Mucosa of descending colon (tissue), 3 donors: ENCODE data around the gene SMARCC1. TPM values are rescaled to one million over a fixed set of nuclear protein-coding genes. Genes with fewer than 3 reads are reported as not detected.

ENCODE experiments used
- ATAC-seq: fragments of 200-7000 bp; cut with Tn5 transposase; one replicate; pipeline ENCODE4 v1.9.1; 2020; ENCODE audit warnings: mild to moderate bottlenecking, moderate library complexity
- DNase-seq, 3 donors: peaks; one replicate each; pipeline ENCODE4 v3.0.0-alpha.2; 2020
- H3K36me3 ChIP-seq: fragments of 200-600 bp; one replicate; pipeline ENCODE4 v1.8.0; 2021; ENCODE audit warnings: low read depth, mild to moderate bottlenecking
- H3K4me1 ChIP-seq: fragments of 200-600 bp; one replicate; pipeline ENCODE4 v1.8.0; 2021; ENCODE audit warnings: low read depth, mild to moderate bottlenecking
- H3K4me3 ChIP-seq: fragments of 200-600 bp; one replicate; pipeline ENCODE4 v1.8.0; 2021; ENCODE audit warnings: mild to moderate bottlenecking
- H3K9me3 ChIP-seq: fragments of 200-600 bp; one replicate; pipeline ENCODE4 v1.8.0; 2021; ENCODE audit warnings: mild to moderate bottlenecking
- CTCF ChIP-seq: fragments of 200-600 bp; IDR thresholded peaks from one replicate; pipeline ENCODE4 v1.8.0; 2022; ENCODE audit warnings: antibody characterized with exemption, mild to moderate bottlenecking
- intact Hi-C, 2 donors: fragments of 100-400 bp; cut with DNase I in 1 of 2; cut with micrococcal nuclease in 1 of 2; formaldehyde crosslinking; loops; one replicate each; pipeline versions ENCODE4 v1.11.0 to v1.11.1; 2022; cut with DNase I, micrococcal nuclease
- total RNA-seq, 3 donors: library from RNA; stranded (reverse); fragmentation: NEBNext Ultra II Directional in 2 of 3; extraction: Animal tissue kit (Norgen Biotek cat#: 25700) in 2 of 3; gene quantifications; one replicate each; pipeline versions ENCODE4 v1.2.1 to v1.2.4, GENCODE V29; 2021 to 2023
- donor health status: DM: no; HTN: no; CAD: no; lungs with moderate emphysema.
- donor health status: DM: no; HTN: no; CAD: no.
- donor health status: DM: no; HTN: yes; CAD: no.

SMARCC1 gene
- total RNA-seq, 3 donors from 2014 or later = 61.5 to 117 (median 71.5) TPM

GRCh38 chr3:47581422-47581821 lies 200.3 kb downstream of the SMARCC1 start:
- DNase-seq (peak in 1 of 3 donors; percentile 15), ATAC-seq (no peak)
- intact Hi-C loops = no loop called here
- H3K4me1 ChIP-seq = peaks cover 9% of the 10 kb centered on the region
- H3K4me3 ChIP-seq = no peak overlapping the region
- no peaks in the 10 kb centered on the region for H3K9me3 ChIP-seq
- H3K36me3 ChIP-seq = no peaks in the 10 kb centered on the region
- TF ChIP-seq CTCF = no peak

DNA sequence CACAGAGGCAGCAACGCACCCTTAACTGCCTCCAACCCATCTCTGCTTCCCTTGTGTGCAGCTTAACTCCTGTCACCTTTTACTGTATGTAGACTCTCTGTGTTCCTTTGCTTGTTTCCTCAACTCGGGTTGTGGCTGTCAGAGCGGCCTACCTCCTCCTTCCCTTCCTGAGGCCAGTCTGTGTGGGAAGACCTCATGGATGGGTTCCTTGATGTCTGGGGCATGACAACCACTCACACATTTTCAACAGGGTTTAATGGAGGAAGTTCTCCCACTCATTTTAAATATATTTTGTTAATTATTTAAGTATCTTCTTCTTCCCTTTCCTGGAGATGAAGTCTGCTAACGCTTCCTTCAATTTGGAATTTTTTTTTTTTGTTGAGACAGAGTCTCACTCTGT lies 201.2 kb downstream of the SMARCC1 start:
- Histone ChIP-seq H3K4me3 (no peak overlapping the region), H3K9me3 (no peaks in the 10 kb centered on the region), H3K4me1 (peaks cover 9% of the 10 kb centered on the region), H3K36me3 (no peaks in the 10 kb centered on the region)
- intact Hi-C loops = no loop called here
- DNase-seq = no peak
- TF ChIP-seq CTCF = no peak
- ATAC-seq = no peak

DNA sequence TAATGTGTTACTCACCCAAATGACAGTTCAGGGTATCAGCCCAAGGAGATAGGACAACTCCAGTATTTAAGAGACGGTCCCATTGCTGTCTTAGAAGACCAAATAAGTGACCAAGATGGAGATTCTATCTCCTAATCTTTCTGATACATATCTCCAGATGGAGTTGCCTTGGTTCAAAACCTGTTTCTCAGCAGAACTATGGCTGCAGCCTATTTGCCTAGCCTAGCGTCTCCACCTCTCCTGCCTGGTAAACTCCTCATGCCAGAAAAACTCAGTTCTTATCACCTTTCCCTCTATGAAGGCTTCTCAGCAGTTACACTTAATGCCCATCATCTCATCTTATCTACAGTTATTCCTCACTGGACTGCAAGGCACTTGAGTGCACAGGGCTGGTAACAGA lies 201.8 kb downstream of the SMARCC1 start:
- Histone ChIP-seq H3K4me3 (no peak overlapping the region), H3K4me1 (peaks cover 9% of the 10 kb centered on the region), H3K36me3 (no peaks in the 10 kb centered on the region), H3K9me3 (no peaks in the 10 kb centered on the region)
- DNase-seq (no peak), ATAC-seq (no peak)
- no peak for TF ChIP-seq CTCF
- intact Hi-C loops = no loop called here

- Histone ChIP-seq H3K36me3 (no peaks in the 10 kb centered on the region), H3K4me3 (no peak within 1 kb of the TSS), H3K4me1 (peaks cover 9% of the 10 kb centered on the region), H3K9me3 (no peaks in the 10 kb centered on the region)
- ATAC-seq = peak; percentile 63
- intact Hi-C loops = no loop called here
- DNase-seq = peak in 2 of 3 donors; percentile 16 to 48
- no peak for TF ChIP-seq CTCF
These were observed 202.7 kb downstream of the SMARCC1 start, which contains the start of gene CSPG5 for GRCh38 chr3:47578691-47579632. TSS of gene CSPG5 (minus strand) at chr3:47578865. CDS start at chr3:47578693, 172 bp downstream.

DNA sequence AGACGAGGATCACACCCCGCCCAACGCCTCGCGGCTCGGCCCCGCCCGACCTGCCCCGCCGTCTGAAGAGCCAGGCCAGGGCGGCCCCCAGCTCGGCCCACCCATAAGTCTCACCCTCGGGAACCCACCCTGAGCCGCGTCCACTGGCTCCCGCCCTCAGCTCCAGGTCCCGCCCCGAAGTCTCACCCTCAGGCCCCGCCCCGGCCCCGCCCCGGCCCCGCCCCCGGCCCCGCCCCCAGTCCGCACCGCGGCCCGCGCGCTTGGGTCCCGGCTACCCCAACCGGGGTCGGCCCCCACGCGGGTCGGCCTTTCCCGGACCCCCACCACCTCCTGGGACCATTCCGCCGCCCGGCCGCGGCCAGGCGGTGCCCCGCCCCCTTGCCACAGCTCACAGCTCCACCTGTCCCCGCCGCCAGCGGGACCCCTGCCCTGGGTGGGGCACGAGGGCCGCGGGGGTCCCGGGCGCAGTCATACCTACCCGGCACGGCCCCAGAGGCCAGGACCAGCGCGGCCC lies 203.5 kb downstream of the SMARCC1 start:
- no peak for TF ChIP-seq CTCF
- intact Hi-C loops = no loop called here
- ATAC-seq (peak; percentile 82), DNase-seq (peak; percentile 21 to 66 (median 66))
- H3K36me3 ChIP-seq = no peaks in the 10 kb centered on the region
- H3K4me3 ChIP-seq = no peak overlapping the region
- no peaks in the 10 kb centered on the region for H3K9me3 ChIP-seq
- peaks cover 9% of the 10 kb centered on the region for H3K4me1 ChIP-seq
